Smooth muscle cell (in vitro differentiated cells): Measurements from ENCODE around the gene OR5J2. TPM values are rescaled to one million over a fixed set of nuclear protein-coding genes. Genes with fewer than 3 reads are reported as not detected.
"Not testable (repeated sequence)": the region's sequence is repeated elsewhere in the genome, so short reads cannot be mapped to it uniquely, and the experiment has no call there.

Source experiments
- DNase-seq: peaks from one replicate; lab custom pipeline; 2025; ENCODE audit not compliant: unreplicated experiment; lab: John Stamatoyannopoulos, UW
- H2AFZ ChIP-seq: fragments of 200-600 bp; sonication (generic); 2 replicates; pipeline ENCODE4 v1.6.0; 2016; ENCODE audit warnings: antibody characterized with exemption, low read depth, mild to moderate bottlenecking
- H3F3A ChIP-seq: fragments of 200-600 bp; sonication (generic); 2 replicates; pipeline ENCODE4 v1.6.0; 2017; ENCODE audit warnings: antibody characterized with exemption, low read depth
- H3K27ac ChIP-seq: fragments of 200-600 bp; sonication (generic); 2 replicates; pipeline ENCODE4 v1.5.1; 2016; ENCODE audit warnings: low read depth, mild to moderate bottlenecking
- H3K27me3 ChIP-seq: fragments of 200-600 bp; sonication (generic); 2 replicates; pipeline ENCODE4 v1.6.1; 2016; ENCODE audit warnings: low read depth, mild to moderate bottlenecking
- H3K36me3 ChIP-seq: fragments of 200-600 bp; sonication (generic); 2 replicates; pipeline ENCODE4 v1.5.1; 2016; ENCODE audit warnings: low read depth
- H3K4me1 ChIP-seq: fragments of 200-600 bp; sonication (generic); 2 replicates; pipeline ENCODE4 v1.5.1; 2016; ENCODE audit warnings: low read depth
- H3K4me2 ChIP-seq: fragments of 200-600 bp; sonication (generic); 2 replicates; pipeline ENCODE4 v1.6.0; 2016; ENCODE audit warnings: mild to moderate bottlenecking
- H3K4me3 ChIP-seq: fragments of 200-600 bp; sonication (generic); 2 replicates; pipeline ENCODE4 v1.5.1; 2016; ENCODE audit warnings: mild to moderate bottlenecking
- H3K79me2 ChIP-seq: fragments of 200-600 bp; sonication (generic); 2 replicates; pipeline ENCODE4 v1.6.0; 2016; ENCODE audit warnings: low read depth, mild to moderate bottlenecking
- H3K9ac ChIP-seq: fragments of 200-600 bp; sonication (generic); 2 replicates; pipeline ENCODE4 v1.6.0; 2016; ENCODE audit warnings: low read depth
- H3K9me3 ChIP-seq: fragments of 200-600 bp; sonication (generic); replicated peaks from 2 replicates; pipeline ENCODE4 v1.5.1; 2016; ENCODE audit warnings: low read depth
- H4K20me1 ChIP-seq: fragments of 200-600 bp; sonication (generic); 2 replicates; pipeline ENCODE4 v1.6.0; 2016; ENCODE audit warnings: low read depth
- WGBS: methylation state at CpG from one replicate; pipeline ENCODE4 v1.1.7; 2016; ENCODE audit warnings: low lambda C conversion rate; 5-methylcytosine and 5-hydroxymethylcytosine counted together
- polyA plus RNA-seq: library from polyadenylated mRNA; unstranded; fragments of >200 nt; fragmentation: Nextera tagmentation; extraction: Ambion mirVana; gene quantifications from 2 replicates; pipeline ENCODE4 v1.2.1, GENCODE V29; 2016
- total RNA-seq: library from RNA; depleted of rRNA; stranded (reverse); fragments of >200 nt; gene quantifications from 2 replicates; pipeline ENCODE4 v1.2.3, GENCODE V29; 2014
- TF ChIP-seq, protein P1 (sequence below): fragments of 200-600 bp; sonication (generic); IDR thresholded peaks from 2 replicates; pipeline ENCODE4 v1.5.1; 2017; ENCODE audit warnings: borderline replicate concordance, mild to moderate bottlenecking, antibody characterized with exemption; ENCODE audit not compliant: insufficient read depth, poor library complexity, severe bottlenecking

The OR5J2 gene
- total and polyA plus RNA-seq, 2 experiments from 2014 or later, result not detected

- Histone ChIP-seq H3K9me3 (no peaks in the 10 kb centered on the region), H3K4me1 (no peaks in the 10 kb centered on the region), H3F3A (no peaks in the 10 kb centered on the region), H3K4me2 (no peak overlapping the region), H3K4me3 (no peak overlapping the region), H3K79me2 (no peaks in the 10 kb centered on the region), H3K9ac (no peak overlapping the region), H4K20me1 (no peaks in the 10 kb centered on the region), H3K27ac (no peak overlapping the region), H2AFZ (no peak overlapping the region), H3K27me3 (no peaks in the 10 kb centered on the region), H3K36me3 (no peaks in the 10 kb centered on the region)
- TF ChIP-seq, protein P1, sequence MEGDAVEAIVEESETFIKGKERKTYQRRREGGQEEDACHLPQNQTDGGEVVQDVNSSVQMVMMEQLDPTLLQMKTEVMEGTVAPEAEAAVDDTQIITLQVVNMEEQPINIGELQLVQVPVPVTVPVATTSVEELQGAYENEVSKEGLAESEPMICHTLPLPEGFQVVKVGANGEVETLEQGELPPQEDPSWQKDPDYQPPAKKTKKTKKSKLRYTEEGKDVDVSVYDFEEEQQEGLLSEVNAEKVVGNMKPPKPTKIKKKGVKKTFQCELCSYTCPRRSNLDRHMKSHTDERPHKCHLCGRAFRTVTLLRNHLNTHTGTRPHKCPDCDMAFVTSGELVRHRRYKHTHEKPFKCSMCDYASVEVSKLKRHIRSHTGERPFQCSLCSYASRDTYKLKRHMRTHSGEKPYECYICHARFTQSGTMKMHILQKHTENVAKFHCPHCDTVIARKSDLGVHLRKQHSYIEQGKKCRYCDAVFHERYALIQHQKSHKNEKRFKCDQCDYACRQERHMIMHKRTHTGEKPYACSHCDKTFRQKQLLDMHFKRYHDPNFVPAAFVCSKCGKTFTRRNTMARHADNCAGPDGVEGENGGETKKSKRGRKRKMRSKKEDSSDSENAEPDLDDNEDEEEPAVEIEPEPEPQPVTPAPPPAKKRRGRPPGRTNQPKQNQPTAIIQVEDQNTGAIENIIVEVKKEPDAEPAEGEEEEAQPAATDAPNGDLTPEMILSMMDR, result no peak
- WGBS, result 73% methylated on average over 1 of the region's 1 CpG
- DNase-seq, result no peak
Measured at GRCh38 chr11:56207790-56208189, 31.4 kb downstream of the OR5J2 start.

DNA sequence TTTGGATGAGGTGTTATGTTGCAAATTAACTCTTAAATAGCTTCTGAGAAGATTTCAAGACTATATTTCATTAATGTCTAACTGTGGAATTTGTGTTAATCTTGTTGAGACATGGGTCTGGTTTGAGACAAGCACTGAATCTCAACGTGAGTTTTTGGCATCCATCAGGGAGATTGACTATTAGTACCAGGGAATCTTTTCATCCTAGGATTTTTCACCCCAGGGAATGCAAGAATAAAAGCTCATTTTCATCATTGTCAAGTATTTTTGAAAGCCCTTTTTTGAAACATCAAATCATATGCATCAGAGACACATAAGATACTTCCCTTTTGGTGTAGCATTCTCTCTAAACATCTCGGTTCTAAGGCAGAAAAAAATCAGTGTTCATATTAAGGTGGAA lies 38.1 kb downstream of the OR5J2 start:
- Histone ChIP-seq H3K36me3 (no peaks in the 10 kb centered on the region), H3K4me3 (no peak overlapping the region), H3K4me1 (no peaks in the 10 kb centered on the region), H3K4me2 (no peak overlapping the region), H3F3A (no peaks in the 10 kb centered on the region), H3K9ac (no peak overlapping the region), H3K27ac (no peak overlapping the region), H4K20me1 (no peaks in the 10 kb centered on the region), H3K27me3 (no peaks in the 10 kb centered on the region), H3K79me2 (no peaks in the 10 kb centered on the region), H3K9me3 (no peaks in the 10 kb centered on the region), H2AFZ (no peak overlapping the region)
- 94% methylated on average over 2 of the region's 2 CpGs for WGBS
- no peak for DNase-seq
- TF ChIP-seq, protein P1, result no peak

- not testable (repeated sequence) for H3K4me3 ChIP-seq, DNase-seq, H3K27me3 ChIP-seq, H3F3A ChIP-seq, H3K36me3 ChIP-seq, H3K9me3 ChIP-seq, H3K27ac ChIP-seq, H3K4me2 ChIP-seq, H2AFZ ChIP-seq, H4K20me1 ChIP-seq, H3K9ac ChIP-seq, H3K4me1 ChIP-seq, H3K79me2 ChIP-seq
- whole genome bisulfite sequencing, result 66% methylated on average over 5 of the region's 5 CpGs
Measured at GRCh38 chr11:56219735-56220134, 43.3 kb downstream of the OR5J2 start.

Other genes starting within 250 kb of the OR5J2 start
- not detected in 2 replicates for gene OR5I1, start 240.2 kb upstream of the OR5J2 start, total RNA-seq
- not detected in 2 replicates for gene OR5I1, start 240.2 kb upstream of the OR5J2 start, polyA plus RNA-seq
- gene OR10AG1, start 206.7 kb upstream of the OR5J2 start, total RNA-seq, result not detected in 2 replicates
- gene OR10AG1, start 206.7 kb upstream of the OR5J2 start, polyA plus RNA-seq, result not detected in 2 replicates
- not detected in 2 replicates for gene OR5F1, start 182.0 kb upstream of the OR5J2 start, total RNA-seq
- not detected in 2 replicates for gene OR5F1, start 182.0 kb upstream of the OR5J2 start, polyA plus RNA-seq
- not detected in 2 replicates for gene OR5AS1, start 149.0 kb upstream of the OR5J2 start, total RNA-seq
- not detected in 2 replicates for gene OR5AS1, start 149.0 kb upstream of the OR5J2 start, polyA plus RNA-seq
- not detected in 2 replicates for gene OR8I2, start 83.3 kb upstream of the OR5J2 start, total RNA-seq
- gene OR8I2, start 83.3 kb upstream of the OR5J2 start, polyA plus RNA-seq, result not detected in 2 replicates
- not detected in 2 replicates for gene OR8H2, start 72.9 kb upstream of the OR5J2 start, total RNA-seq
- gene OR8H2, start 72.9 kb upstream of the OR5J2 start, polyA plus RNA-seq, result not detected in 2 replicates
- not detected in 2 replicates for gene OR8H3, start 54.2 kb upstream of the OR5J2 start, total RNA-seq
- gene OR8H3, start 54.2 kb upstream of the OR5J2 start, polyA plus RNA-seq, result not detected in 2 replicates
- gene OR8J3, start 36.4 kb upstream of the OR5J2 start, total RNA-seq, result not detected in 2 replicates
- gene OR8J3, start 36.4 kb upstream of the OR5J2 start, polyA plus RNA-seq, result not detected in 2 replicates
- gene OR8K5, start 16.3 kb upstream of the OR5J2 start, total RNA-seq, result not detected in 2 replicates
- gene OR8K5, start 16.3 kb upstream of the OR5J2 start, polyA plus RNA-seq, result not detected in 2 replicates
- gene OR5T2, start 57.6 kb downstream of the OR5J2 start, total RNA-seq, result not detected in 2 replicates
- gene OR5T2, start 57.6 kb downstream of the OR5J2 start, polyA plus RNA-seq, result not detected in 2 replicates
- not detected in 2 replicates for gene OR5T3, start 75.6 kb downstream of the OR5J2 start, total RNA-seq
- gene OR5T3, start 75.6 kb downstream of the OR5J2 start, polyA plus RNA-seq, result not detected in 2 replicates
- not detected in 2 replicates for gene OR5T1, start 97.5 kb downstream of the OR5J2 start, total RNA-seq
- not detected in 2 replicates for gene OR5T1, start 97.5 kb downstream of the OR5J2 start, polyA plus RNA-seq
- gene OR8H1, start 115.6 kb downstream of the OR5J2 start, total RNA-seq, result not detected in 2 replicates
- not detected in 2 replicates for gene OR8H1, start 115.6 kb downstream of the OR5J2 start, polyA plus RNA-seq
- gene OR8K3, start 138.5 kb downstream of the OR5J2 start, total RNA-seq, result not detected in 2 replicates
- gene OR8K3, start 138.5 kb downstream of the OR5J2 start, polyA plus RNA-seq, result not detected in 2 replicates
- not detected in 2 replicates for gene OR8K1, start 169.4 kb downstream of the OR5J2 start, total RNA-seq
- gene OR8K1, start 169.4 kb downstream of the OR5J2 start, polyA plus RNA-seq, result not detected in 2 replicates
- gene OR8J1, start 177.7 kb downstream of the OR5J2 start, total RNA-seq, result not detected in 2 replicates
- gene OR8J1, start 177.7 kb downstream of the OR5J2 start, polyA plus RNA-seq, result not detected in 2 replicates
- not detected in 2 replicates for gene OR8U1, start 199.0 kb downstream of the OR5J2 start, total RNA-seq
- gene OR8U1, start 199.0 kb downstream of the OR5J2 start, polyA plus RNA-seq, result not detected in 2 replicates
- gene OR5AL1, start 236.1 kb downstream of the OR5J2 start, total RNA-seq, result not detected in 2 replicates
- not detected in 2 replicates for gene OR5AL1, start 236.1 kb downstream of the OR5J2 start, polyA plus RNA-seq